ENCODE data around the gene MEN1. TPM values are rescaled to one million over a fixed set of nuclear protein-coding genes. Genes with fewer than 3 reads are reported as not detected.

Gene MEN1
- total and polyA plus RNA-seq, 9 of the 15 experiments (the other 6 are each of a cell fraction or from before 2014, with no cell fraction given), result 3.4 to 57.2 (median 19.3) TPM

- TF ChIP-seq, protein P1, sequence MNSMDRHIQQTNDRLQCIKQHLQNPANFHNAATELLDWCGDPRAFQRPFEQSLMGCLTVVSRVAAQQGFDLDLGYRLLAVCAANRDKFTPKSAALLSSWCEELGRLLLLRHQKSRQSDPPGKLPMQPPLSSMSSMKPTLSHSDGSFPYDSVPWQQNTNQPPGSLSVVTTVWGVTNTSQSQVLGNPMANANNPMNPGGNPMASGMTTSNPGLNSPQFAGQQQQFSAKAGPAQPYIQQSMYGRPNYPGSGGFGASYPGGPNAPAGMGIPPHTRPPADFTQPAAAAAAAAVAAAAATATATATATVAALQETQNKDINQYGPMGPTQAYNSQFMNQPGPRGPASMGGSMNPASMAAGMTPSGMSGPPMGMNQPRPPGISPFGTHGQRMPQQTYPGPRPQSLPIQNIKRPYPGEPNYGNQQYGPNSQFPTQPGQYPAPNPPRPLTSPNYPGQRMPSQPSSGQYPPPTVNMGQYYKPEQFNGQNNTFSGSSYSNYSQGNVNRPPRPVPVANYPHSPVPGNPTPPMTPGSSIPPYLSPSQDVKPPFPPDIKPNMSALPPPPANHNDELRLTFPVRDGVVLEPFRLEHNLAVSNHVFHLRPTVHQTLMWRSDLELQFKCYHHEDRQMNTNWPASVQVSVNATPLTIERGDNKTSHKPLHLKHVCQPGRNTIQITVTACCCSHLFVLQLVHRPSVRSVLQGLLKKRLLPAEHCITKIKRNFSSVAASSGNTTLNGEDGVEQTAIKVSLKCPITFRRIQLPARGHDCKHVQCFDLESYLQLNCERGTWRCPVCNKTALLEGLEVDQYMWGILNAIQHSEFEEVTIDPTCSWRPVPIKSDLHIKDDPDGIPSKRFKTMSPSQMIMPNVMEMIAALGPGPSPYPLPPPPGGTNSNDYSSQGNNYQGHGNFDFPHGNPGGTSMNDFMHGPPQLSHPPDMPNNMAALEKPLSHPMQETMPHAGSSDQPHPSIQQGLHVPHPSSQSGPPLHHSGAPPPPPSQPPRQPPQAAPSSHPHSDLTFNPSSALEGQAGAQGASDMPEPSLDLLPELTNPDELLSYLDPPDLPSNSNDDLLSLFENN (IDR thresholded peaks at IDR 0.05; ENCODE audit: low read depth in 2 of 2, low read length in 2 of 2), result no peak
- TF ChIP-seq POLR3G (IDR thresholded peaks at IDR 0.05; ENCODE audit: extremely low read depth, insufficient read length, insufficient replicate concordance), result no peak
- no peak for TF ChIP-seq ZNF224 (CRISPR knock-in tag; IDR thresholded peaks at IDR 0.05)
- no peak for TF ChIP-seq NFIC (IDR thresholded peaks at IDR 0.05)
- no peak for TF ChIP-seq ETS2 (tag; IDR thresholded peaks at IDR 0.05; ENCODE audit: borderline replicate concordance, poor library complexity, severe bottlenecking)
- TF ChIP-seq, protein P2, sequence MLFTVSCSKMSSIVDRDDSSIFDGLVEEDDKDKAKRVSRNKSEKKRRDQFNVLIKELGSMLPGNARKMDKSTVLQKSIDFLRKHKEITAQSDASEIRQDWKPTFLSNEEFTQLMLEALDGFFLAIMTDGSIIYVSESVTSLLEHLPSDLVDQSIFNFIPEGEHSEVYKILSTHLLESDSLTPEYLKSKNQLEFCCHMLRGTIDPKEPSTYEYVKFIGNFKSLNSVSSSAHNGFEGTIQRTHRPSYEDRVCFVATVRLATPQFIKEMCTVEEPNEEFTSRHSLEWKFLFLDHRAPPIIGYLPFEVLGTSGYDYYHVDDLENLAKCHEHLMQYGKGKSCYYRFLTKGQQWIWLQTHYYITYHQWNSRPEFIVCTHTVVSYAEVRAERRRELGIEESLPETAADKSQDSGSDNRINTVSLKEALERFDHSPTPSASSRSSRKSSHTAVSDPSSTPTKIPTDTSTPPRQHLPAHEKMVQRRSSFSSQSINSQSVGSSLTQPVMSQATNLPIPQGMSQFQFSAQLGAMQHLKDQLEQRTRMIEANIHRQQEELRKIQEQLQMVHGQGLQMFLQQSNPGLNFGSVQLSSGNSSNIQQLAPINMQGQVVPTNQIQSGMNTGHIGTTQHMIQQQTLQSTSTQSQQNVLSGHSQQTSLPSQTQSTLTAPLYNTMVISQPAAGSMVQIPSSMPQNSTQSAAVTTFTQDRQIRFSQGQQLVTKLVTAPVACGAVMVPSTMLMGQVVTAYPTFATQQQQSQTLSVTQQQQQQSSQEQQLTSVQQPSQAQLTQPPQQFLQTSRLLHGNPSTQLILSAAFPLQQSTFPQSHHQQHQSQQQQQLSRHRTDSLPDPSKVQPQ (CRISPR knock-in tag; IDR thresholded peaks at IDR 0.05; ENCODE audit: borderline replicate concordance), result no peak
- TF ChIP-seq NR2C1 (IDR thresholded peaks at IDR 0.05), result no peak
- TF ChIP-seq NR2C1 (tag; IDR thresholded peaks at IDR 0.05), result no peak
- TF ChIP-seq CGGBP1 (CRISPR knock-in tag; IDR thresholded peaks at IDR 0.05), result no peak
- TF ChIP-seq BACH1 (tag; IDR thresholded peaks at IDR 0.05), result no peak
- TF ChIP-seq TAL1 (IDR thresholded peaks at IDR 0.05), result no peak
- TF ChIP-seq HMGN3 (IDR thresholded peaks at IDR 0.05; ENCODE audit: borderline replicate concordance, extremely low read depth, insufficient read length, low read depth, low read length), result no peak
- TF ChIP-seq ZNF134 (CRISPR knock-in tag; conservative IDR thresholded peaks at IDR 0.05), result peak; percentile 82
- no peak for TF ChIP-seq BHLHE40 (IDR thresholded peaks at IDR 0.05; ENCODE audit: low read length)
- TF ChIP-seq BRD9 (IDR thresholded peaks at IDR 0.05; ENCODE audit: low read depth, partially characterized antibody), result peak; percentile 34
- TF ChIP-seq MECOM (CRISPR knock-in tag; IDR thresholded peaks at IDR 0.05), result no peak
- TF ChIP-seq KDM1A (IDR thresholded peaks at IDR 0.05), result peak; percentile 70 to 88
- no peak for TF ChIP-seq TEAD4 (IDR thresholded peaks at IDR 0.05; ENCODE audit: low read length)
- no peak for TF ChIP-seq TEAD4 (CRISPR knock-in tag; IDR thresholded peaks at IDR 0.05; ENCODE audit: borderline replicate concordance)
- TF ChIP-seq ZNF212 (CRISPR knock-in tag; IDR thresholded peaks at IDR 0.05), result no peak
- TF ChIP-seq E2F3 (CRISPR knock-in tag; IDR thresholded peaks at IDR 0.05), result no peak
- no peak for TF ChIP-seq RBM14 (IDR thresholded peaks at IDR 0.05; ENCODE audit: borderline replicate concordance, insufficient read depth, low read depth, low read length)
- TF ChIP-seq TBL1XR1 (IDR thresholded peaks at IDR 0.05; ENCODE audit: low read length in 2 of 2), result no peak
- TF ChIP-seq MYC (IDR thresholded peaks at IDR 0.05; ENCODE audit: low read depth, low read length), result no peak
- TF ChIP-seq MYC (CRISPR knock-in tag; IDR thresholded peaks at IDR 0.05; ENCODE audit: borderline replicate concordance, low read depth), result no peak
These were observed 49.5 kb downstream of the MEN1 start (continued) for GRCh38 chr11:64760759-64761420.
